NT2/D1 (cell line): Measurements from ENCODE around the gene ATF4.

Source experiments
- YY1 ChIP-seq: IDR thresholded peaks from 2 replicates; pipeline ENCODE4 v1.6.1; 2011; ENCODE audit not compliant: insufficient read length, insufficient read depth
- ZNF274 ChIP-seq: IDR thresholded peaks from 2 replicates; pipeline ENCODE4 v1.6.1; 2011; ENCODE audit warnings: mild to moderate bottlenecking, low read depth, low read length

- peak; percentile 57 for TF ChIP-seq YY1
- no peak for TF ChIP-seq ZNF274
Measured at GRCh38 chr22:39532215-39533073, 12.1 kb downstream of the ATF4 start, which contains the start of gene RPS19BP1.
